ENCODE measurements around the gene PTS.

Gene PTS

DNA sequence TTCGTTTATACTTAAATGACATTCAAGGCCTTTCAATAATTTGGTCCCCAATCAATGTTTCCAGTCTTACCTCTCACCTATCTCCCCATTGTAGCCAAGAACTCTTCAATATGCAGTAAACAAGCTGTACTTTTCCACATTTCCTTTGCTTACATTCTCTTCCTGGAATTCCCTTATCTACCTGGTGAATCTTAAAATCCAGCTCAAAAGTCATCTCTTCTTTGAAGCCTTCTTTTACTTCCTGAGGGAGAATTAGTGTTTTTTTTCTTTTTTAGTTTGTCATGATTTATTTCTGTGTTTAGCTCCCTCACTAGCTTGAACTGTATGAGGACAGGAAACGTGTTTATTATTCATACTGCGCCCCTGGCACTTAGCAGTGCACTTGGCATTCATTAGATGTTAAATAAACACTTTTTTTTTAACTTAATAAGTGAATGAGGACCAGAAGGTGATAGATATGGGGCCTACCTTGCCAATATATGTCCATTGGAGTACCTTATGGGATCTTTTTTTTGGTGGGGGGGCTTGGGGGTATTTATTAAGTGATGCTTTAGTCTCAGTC, 4.9 kb upstream of the PTS start:
- no peak for DNase-seq (ENCODE audit: low spot score)

DNA sequence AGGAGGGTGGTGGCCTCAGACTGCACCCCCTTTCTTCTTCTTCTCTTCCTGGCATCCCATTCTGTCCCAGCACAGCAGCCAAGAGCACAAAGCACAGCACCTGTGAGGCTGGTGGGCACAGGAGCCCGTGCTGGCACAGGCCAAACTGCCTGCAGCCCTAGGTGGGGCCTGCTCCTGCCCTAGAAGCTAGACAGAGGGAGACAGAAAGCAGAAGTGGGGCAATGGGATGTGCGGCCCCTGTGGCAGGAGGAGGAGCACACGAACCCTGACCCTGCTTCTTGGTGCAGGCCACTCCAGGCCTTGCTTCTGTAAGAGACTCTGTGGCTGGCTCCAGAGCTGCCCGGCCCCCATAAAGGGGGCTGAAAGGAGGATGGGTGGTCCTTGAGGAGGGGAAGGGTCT, 3.9 kb upstream of the PTS start:
- no peak for DNase-seq (ENCODE audit: low spot score)

DNA sequence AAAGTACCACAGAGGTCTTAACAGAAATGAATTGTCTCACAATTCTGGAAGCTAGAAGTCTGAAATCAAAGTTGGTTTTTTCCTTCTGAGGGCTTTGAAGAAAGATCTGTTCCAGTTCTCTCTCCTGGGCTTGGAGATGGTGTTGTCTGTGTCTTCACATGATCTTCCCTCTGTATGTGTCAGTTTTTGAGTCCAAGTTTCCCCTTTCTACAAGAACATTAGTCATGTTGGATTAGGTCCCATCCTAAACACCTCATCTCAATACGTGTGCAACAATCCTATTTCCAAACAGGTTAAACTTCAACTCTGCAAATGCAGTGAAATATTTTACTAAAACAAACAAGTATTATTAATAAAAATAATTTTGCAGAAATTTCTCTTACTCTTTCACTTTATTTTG, 3.1 kb upstream of the PTS start:
- no peak for DNase-seq (ENCODE audit: low spot score)

DNA sequence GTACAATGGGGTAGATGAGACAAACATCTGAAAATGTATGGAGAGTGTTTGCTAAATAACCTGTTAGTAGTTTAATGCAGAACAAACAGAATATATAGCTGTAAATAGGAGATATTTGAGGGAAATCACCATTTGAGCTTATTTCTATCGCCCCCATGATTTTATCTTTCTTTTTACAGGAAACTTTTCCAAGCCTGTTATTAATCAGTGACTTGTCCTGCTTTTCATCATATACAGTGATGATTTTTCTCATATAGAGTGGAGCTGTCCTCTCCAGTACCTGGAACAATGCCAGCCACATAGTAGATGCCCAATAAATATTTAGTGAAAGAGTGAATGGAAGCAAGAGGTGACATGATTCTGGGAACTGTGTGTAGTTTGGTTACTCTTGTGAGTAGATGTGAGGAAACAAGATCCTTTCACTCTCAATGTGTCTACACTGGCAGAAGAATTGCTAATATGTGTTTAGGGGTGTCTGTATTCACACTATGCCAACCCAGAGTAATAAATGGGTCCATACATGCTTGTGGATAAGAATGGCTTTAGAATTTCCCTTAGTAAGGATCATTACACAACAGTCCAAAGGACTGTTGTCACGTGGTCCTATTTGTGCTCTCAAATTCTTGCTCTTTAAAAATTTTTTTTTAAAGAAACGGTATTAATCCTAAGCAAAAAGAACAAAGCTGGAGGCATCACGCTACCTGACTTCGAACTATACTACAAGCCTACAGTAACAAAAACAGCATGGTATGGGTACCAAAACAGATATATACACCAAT, 2.3 kb upstream of the PTS start:
- DNase-seq (ENCODE audit: low spot score): no peak

DNA sequence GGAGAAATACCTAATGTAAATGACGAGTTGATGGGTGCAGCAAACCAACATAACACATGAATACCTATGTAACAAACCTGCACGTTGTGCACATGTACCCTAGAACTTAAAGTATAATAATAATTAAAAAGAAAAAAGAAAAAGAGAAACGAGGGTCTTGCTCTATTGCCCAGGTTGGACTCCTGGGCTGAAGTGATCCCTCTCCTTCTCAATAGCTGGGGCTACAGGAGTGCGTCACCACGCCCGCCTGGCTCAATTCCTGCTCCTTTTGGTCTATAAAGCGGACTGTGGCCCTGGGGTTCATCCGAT, 521 bp upstream of the PTS start:
- no peak for DNase-seq (ENCODE audit: low spot score)

DNA sequence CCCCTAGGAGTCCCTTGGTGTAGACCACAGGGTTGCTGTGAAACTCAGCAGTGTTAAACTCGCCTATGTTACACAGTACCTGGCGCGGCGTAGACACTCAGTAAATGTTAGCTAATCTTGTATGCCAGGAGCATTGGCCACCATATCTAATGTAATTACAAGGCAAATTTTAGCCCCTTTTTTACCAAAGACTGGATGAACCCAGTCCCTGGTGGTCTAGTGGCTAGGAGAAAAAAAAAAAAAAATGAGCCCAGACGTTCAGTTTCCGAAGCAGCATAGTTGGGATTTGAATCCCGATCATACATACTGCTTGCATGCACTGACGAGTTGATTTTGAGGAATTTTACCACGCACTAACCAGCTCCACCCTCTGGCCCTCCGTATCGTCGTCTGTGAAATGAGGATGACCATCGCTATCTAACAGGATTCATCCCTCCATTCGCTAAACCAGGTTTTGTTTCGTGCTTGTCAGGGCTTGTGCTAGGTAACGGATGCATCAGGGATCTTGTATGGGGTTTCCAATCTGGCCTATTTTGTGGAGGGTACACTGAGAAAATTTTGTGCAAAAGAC, 688 bp downstream of the PTS start:
- peak; percentile 49 for DNase-seq (ENCODE audit: low spot score)

DNA sequence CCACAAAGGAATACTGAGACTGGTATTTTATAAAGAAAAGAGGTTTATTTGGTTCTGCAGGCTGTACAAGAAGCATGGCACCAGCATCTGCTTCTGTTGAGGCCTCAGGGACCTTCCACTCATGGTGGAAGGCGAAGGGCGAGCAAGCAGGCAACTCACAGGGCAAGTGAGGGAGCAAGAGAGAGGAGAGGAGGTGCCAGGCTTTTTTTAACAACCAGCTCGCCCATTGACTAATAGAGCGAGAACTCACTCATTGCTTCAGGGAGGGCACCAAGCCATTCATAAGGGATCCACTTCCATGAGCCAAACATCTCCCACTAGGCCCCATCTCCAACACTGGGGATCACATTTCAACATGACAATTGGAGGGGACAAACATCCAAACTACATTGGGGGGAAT, 1.2 kb downstream of the PTS start:
- DNase-seq (ENCODE audit: low spot score): no peak

DNA sequence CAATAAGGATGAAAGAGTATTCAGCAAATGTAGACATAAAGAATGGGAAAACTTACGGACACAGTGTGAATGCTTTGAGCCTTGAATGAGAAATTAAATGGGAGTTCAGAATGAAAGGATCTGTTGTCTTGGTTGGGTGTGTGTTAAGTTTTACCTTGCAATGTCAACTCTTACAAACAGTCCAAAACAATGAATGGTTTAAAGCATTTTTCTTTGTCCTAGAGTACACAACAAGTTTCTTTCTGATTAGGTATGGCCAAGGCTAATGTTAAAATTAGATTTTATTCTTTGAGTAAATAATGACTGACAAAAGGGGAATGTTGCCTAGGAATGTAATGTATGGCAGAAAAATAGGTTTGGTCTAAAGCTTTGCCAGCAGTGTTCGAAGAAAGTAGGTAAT, 2.5 kb downstream of the PTS start:
- DNase-seq (ENCODE audit: low spot score): no peak

DNA sequence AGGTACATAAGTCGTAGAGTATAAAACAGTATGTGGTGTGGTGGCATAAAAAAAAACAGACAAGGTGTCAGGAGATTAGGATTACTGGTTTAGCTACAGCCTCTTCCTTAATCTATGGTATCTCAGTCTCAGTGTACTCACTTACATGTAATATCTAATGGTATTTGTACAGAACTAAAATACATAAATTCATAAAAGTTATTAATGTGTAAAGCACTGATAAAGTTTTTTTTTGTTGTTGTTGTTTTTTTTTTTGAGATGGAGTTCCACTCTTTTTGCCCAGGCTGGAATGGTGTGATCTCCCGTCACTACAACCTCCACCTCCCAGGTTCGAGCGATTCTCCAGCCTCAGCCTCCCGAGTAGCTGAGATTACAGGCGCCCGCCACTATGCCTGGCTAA, 2.9 kb downstream of the PTS start:
- DNase-seq (ENCODE audit: low spot score): no peak

DNA sequence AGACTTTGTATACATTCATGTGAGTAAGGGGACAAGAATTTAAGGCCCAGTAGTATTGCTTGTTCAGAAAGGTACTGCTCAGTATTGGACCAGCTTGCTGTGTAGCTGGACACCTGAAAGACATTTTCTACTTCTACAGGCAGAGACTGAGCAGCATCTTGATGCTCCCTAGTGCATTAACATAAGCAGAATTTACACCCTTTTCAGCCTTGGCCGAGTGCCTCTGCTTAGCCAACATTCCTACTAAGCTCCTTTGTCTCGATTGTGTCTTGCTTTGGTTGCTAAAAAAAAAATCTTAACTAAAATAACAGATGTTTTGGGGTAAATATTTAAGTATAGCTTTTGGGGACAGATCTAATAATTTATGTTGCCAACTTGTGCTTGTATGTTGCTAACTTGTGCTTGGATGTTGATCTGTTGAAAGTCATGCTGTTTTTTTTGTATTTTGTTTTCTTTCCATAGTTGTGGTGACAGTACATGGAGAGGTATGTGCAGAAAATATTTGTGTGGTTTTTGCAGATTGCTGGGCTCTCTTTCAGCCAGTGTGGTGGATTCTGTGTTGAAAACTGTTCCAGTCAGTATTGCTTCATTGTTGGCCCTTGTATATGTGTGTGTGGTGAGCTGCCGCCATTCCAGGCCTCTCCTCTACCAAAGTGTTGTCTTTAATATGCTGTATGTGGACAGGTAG, 3.7 kb downstream of the PTS start:
- peak; percentile 57 for DNase-seq (ENCODE audit: low spot score)

DNA sequence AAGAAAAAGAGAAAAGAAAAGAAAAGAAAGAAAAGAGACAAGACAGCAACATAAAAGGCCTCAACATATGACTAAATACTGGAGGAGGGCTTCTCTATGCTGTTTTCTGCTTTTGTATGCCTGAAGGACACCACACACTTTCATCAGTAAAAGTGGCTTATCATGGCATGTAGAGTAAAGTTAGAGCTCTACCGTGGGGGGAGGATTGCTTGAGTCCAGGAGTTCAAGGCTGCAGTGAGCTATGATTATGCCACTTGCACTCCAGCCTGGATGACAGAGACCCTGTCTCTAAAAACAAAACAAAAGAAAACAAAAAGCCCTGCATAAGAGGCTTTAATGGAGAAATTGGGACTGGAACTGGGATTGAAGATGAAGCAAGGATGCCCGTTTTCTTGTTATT, 5.7 kb downstream of the PTS start:
- no peak for DNase-seq (ENCODE audit: low spot score)

DNA sequence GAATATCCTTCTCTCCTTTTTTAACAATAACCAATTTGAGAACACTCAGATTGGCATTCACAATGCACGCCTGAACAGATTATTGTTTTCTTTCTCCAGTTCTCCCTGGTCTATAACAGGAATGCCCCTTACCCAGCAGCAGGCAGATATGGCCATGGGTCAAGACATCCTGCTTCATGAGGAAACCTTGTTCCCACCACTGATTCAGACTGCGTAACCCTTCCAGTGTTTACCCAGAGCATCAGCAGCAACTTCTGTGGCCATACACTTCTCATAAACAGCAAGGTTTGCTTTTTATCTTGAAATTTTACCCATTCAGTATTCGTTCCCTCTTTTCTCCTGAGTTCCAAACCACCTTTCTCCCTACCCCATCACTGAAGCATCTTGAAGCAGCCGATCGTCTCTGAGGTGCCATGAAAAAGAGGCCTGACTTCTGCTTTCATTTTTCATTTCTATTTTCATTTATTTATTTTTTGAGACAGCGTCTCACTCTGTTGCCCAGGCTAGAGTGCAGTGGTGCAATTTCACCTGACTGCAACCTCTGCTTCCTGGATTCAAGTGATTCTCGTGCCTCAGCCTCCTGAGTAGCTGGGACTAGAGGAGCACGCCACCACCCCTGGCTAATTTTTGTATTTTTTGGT, 9.6 kb downstream of the PTS start:
- DNase-seq (ENCODE audit: low spot score): no peak

DNA sequence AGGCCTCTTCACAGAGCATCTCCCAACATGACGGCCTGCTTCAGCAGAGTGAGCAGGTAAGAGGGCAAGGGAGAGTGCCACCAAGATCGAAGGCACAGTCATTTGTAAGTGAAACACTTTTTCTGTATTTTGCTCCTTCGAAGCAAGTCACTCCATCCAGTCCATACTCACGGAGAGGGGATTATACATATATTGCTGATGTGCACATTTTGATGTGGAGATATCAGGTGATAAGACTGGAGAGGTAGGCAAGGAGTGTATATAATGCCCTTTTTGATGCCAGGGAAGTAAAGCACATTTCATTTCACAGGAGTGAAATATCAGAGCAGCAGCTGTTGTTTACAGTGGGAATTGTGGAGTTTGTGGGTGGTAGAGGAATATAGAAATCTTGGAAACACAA, 11.2 kb downstream of the PTS start:
- DNase-seq (ENCODE audit: low spot score): no peak

DNA sequence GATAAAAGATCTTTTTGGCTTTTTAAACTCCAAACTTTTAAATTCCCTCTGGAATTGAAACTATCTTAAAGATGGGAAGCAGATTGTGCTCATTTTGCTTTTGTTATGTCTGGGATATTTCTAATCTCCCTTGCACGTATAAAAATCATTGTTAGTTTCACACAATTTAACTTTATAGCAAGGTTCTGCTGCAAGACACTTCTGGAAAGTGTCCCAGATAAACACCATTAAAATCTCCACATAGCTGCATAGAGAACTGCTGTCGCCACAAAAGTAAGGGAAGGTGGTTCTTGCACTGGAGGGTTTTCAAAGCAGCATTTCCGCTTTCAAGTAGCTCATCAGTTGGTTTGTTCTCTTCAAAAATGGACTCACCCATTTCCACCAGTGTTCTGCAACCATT, 11.8 kb downstream of the PTS start:
- DNase-seq (ENCODE audit: low spot score): no peak

DNA sequence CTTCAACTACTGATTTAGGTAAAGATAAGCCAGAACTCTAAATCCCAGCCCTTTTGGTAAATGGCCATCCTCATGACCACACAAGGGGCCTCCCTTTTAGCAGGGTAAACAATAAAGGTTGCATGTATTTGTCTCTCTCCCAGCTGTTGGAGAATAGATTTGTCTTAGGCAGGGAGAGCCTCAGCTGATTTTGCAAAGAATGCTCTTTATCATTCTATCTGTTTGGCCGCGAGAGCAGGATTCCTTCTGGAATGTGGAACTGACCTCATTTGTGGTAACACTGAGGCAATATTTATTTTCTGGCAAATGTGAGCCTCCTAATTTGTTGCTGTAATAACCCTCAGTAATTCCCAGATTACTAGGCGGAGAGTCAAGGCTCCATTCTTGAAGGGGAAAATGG, 15.3 kb downstream of the PTS start:
- DNase-seq (ENCODE audit: low spot score): no peak

DNA sequence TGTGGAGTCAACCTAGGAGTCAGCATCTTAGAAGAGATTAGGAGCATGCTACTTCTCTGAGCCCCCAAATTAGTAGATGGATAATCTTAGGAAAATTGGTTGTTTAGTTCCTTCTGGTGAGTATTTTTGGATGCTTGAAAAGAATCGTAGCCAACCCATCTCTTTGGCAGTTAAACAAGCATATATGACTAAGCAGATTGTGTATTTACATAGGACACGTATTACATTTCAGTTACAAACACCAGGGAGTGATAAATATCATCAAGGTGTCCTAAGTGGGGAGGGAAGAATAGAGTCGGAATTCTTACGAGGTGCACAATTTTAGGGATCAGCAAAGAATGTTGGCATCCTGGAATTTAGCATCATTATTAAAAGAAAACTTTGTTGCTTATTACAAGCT, 21.0 kb downstream of the PTS start:
- DNase-seq (ENCODE audit: low spot score): no peak

DNA sequence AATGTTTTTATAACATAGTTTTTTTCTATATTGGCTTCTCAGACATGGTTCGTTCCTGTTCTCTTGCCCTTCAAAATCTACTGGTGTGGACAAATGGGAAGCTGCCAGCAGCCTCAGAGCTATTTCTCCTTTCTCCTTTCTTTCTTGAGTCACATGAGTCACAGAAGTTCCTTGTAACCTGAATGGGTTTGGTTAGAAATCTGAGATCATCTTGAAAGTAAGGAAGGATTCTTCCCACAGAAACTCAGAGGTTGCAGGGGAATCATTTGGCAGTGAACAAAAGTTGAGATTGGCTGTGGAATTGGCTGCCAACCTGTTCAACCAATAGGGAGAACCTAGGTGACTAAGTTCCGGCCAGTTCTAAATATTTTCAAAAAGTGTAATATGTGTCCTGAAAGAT, 22.0 kb downstream of the PTS start:
- DNase-seq (ENCODE audit: low spot score): no peak

DNA sequence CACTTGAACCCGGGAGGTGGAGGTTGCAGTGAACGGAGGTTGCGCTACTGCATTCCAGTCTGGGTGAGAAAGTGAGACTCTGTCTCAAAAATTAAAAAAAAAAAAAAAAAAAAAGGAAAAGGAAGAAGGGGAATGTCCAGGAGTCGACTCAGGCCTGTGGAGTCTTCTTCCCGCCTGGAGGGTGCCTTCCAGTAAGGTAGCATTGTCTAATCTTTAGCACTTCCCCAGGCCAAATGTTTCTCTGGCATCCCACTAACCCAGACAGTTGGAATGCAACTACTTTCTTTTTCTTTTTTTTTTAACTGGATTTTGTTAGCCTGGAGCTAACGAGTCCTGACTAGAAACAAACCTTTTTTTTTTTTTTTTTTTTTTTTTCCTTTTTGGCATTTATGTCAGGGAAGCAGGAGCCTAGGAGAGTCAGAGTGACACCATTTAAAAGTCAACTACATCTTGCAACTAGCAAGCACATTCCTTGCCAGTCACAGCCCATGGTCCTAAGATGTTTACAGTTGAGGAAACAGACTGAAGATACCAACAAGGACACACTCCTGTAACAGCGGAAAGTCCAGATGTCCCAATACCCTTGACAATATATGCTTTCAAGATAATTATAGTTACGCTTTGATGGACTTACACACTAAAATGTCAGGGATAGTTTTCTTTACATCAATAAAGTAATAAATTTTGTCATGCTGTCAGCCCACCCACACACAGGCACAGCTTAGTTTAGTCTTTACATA, 23.8 kb downstream of the PTS start:
- DNase-seq (ENCODE audit: low spot score): no peak

DNA sequence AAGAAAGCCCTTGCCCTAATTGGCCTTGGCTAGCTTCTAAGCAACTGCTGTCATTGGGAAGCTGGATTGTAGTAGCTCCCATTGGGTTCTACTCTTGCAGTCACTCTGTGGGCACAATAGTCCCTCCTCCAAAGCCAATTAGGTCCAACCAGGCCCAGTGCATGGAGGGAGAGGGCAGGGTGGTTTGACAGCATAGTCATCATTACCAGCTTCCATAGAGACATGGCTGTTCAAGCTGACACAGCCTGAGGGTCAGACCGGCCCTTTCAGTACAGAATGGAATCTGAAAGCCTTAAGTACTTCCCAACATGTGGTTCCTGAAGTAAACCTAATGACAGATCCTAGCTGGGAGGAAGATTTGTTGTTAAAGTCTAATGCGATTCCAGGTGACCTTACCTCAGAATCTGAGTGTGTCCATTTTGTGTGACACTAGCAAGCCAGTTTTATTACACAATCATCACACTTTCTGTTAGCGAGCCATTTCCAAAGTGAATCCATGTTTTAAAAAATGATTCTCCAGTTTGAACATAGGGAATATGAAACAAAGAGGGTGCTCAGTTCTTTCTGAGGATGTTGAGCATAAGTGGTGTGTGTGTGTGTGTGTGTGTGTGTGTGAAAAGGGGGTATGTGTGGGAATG, 27.5 kb downstream of the PTS start:
- no peak for DNase-seq (ENCODE audit: low spot score)

DNA sequence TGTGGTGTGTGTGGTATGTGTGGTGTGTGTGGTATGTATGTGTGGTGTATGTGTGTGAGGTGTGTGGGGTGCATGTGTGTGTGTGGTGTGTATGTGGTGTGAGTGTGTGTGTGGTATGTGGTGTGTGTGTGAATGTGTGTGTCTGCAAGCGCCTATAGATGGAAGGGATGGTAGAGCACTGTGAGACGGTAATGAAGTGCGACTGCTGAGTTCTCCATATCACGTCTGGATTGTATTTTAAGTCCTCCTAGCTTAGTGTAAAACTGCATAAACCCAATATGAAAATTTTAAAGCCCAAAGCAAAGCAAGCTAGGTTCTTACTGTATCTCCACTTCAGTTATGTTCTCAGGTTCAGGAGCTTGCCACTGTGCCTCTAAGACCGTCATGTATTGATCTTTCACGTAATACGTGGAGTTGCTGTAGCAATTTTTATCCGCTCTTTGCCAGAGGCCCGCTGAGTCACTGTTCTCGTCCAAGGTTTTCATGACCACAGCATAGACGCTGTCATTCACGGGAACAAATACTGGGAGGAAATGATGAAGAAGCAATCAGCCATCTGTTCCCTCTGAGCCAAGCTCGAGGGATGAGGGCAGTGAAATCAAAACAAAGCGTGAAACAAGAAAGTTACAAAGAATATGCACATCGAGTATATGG, 29.0 kb downstream of the PTS start:
- no peak for DNase-seq (ENCODE audit: low spot score)

DNA sequence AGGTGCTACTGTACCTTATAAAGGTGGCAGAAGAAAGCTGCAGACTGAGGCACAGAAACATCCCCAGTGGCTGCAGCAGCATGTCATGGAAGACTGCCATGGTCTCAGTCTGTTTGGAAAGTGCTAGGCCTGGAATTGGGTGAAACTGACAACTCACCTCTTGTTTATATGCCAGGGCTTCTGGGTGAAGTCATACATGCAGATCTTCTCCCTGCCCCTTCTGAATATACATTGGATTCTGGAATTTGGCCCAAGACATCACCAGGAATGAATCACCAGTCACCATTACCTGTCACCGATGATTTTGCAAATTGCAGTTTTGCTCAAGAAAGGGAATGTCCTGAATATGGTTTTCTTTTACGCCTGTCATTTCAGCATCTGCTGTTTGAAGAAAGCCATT, 34.3 kb downstream of the PTS start, which contains the start of gene PLET1:
PLET1 (minus strand) TSS at position 371 of the 400 bp plus-strand sequence; CDS start at position 100, 271 bp downstream.
- DNase-seq (ENCODE audit: low spot score): no peak
